SK-N-SH treated with all-trans-retinoic acid at 6 μM for 48 hours (cell line): ENCODE measurements around the gene TRIM37.

Experiments
- ATAC-seq: fragments of 200-7000 bp; cut with Tn5 transposase; 3 replicates; pipeline ENCODE4 v1.9.1; 2020; ENCODE audit warnings: mild to moderate bottlenecking, moderate library complexity
- BACH2 ChIP-seq: fragments of 250-450 bp; sonication (Bioruptor Pico); IDR thresholded peaks from 2 replicates; pipeline ENCODE4 v1.9.0; 2021; ENCODE audit warnings: mild to moderate bottlenecking, borderline replicate concordance
- CSDC2 ChIP-seq: fragments of 250-450 bp; sonication (Bioruptor Pico); IDR thresholded peaks from 2 replicates; pipeline ENCODE4 v1.5.0; 2020; ENCODE audit warnings: mild to moderate bottlenecking, moderate library complexity
- ESRRG ChIP-seq: fragments of 250-450 bp; sonication (Bioruptor Pico); IDR thresholded peaks from 2 replicates; pipeline ENCODE4 v1.6.1; 2021; ENCODE audit warnings: mild to moderate bottlenecking
- GLIS3 ChIP-seq: fragments of 250-450 bp; sonication (Bioruptor Pico); IDR thresholded peaks from 2 replicates; pipeline ENCODE4 v1.5.0; 2020; ENCODE audit warnings: mild to moderate bottlenecking, moderate library complexity
- ISL1 ChIP-seq: fragments of 250-450 bp; sonication (Bioruptor Pico); IDR thresholded peaks from 2 replicates; pipeline ENCODE4 v2.1.2; 2022; ENCODE audit warnings: mild to moderate bottlenecking, moderate library complexity
- OSR1 ChIP-seq: fragments of 250-450 bp; sonication (Bioruptor Pico); IDR thresholded peaks from 2 replicates; pipeline ENCODE4 v1.8.0; 2022; ENCODE audit warnings: moderate library complexity, mild to moderate bottlenecking, inconsistent platforms
- PPARA ChIP-seq: fragments of 250-450 bp; sonication (Bioruptor Pico); IDR thresholded peaks from 2 replicates; pipeline ENCODE4 v1.5.0; 2020; ENCODE audit warnings: mild to moderate bottlenecking, borderline replicate concordance
- RARB ChIP-seq: fragments of 250-450 bp; sonication (Bioruptor Pico); IDR thresholded peaks from 2 replicates; pipeline ENCODE4 v1.8.0; 2021; ENCODE audit warnings: mild to moderate bottlenecking, moderate library complexity
- SNAI2 ChIP-seq: fragments of 250-450 bp; sonication (Bioruptor Pico); IDR thresholded peaks from 2 replicates; pipeline ENCODE4 v1.5.0; 2020; ENCODE audit warnings: mild to moderate bottlenecking, moderate library complexity
- TCF4 ChIP-seq: fragments of 250-450 bp; sonication (Bioruptor Pico); IDR thresholded peaks from 2 replicates; pipeline ENCODE4 v1.8.0; 2021; ENCODE audit warnings: mild to moderate bottlenecking, moderate library complexity, borderline replicate concordance
- TOX ChIP-seq: fragments of 250-450 bp; sonication (Bioruptor Pico); IDR thresholded peaks from 2 replicates; pipeline ENCODE4 v1.8.0; 2021; ENCODE audit warnings: mild to moderate bottlenecking, moderate library complexity, borderline replicate concordance
- ZFP3 ChIP-seq: fragments of 250-450 bp; sonication (Bioruptor Pico); IDR thresholded peaks from 2 replicates; pipeline ENCODE4 v1.5.0; 2020; ENCODE audit warnings: mild to moderate bottlenecking, moderate library complexity
- ZFP30 ChIP-seq: fragments of 450-650 bp; formaldehyde crosslinking; IDR thresholded peaks from 2 replicates; pipeline ENCODE4 v1.5.0; 2022; ENCODE audit warnings: mild to moderate bottlenecking, moderate library complexity
- ZNF565 ChIP-seq: fragments of 450-650 bp; formaldehyde crosslinking; conservative IDR thresholded peaks from 2 replicates; pipeline ENCODE4 v1.5.0; 2020; ENCODE audit warnings: low read depth, mild to moderate bottlenecking, moderate library complexity
- ZNF70 ChIP-seq: fragments of 450-650 bp; formaldehyde crosslinking; IDR thresholded peaks from 2 replicates; pipeline ENCODE4 v1.5.0; 2020; ENCODE audit warnings: mild to moderate bottlenecking, moderate library complexity
- ZNF8 ChIP-seq: fragments of 450-650 bp; formaldehyde crosslinking; IDR thresholded peaks from 2 replicates; pipeline ENCODE4 v1.5.0; 2020; ENCODE audit warnings: mild to moderate bottlenecking, moderate library complexity
- TF ChIP-seq, protein P1 (sequence below): fragments of 250-450 bp; sonication (Bioruptor Pico); IDR thresholded peaks from 2 replicates; pipeline ENCODE4 v1.8.0; 2020; ENCODE audit warnings: mild to moderate bottlenecking, moderate library complexity, borderline replicate concordance
- TF ChIP-seq, protein P2 (sequence below): fragments of 250-450 bp; sonication (Bioruptor Pico); IDR thresholded peaks from 2 replicates; pipeline ENCODE4 v1.5.1; 2020; ENCODE audit warnings: low read depth, mild to moderate bottlenecking, moderate library complexity
- TF ChIP-seq, protein P3 (sequence below): fragments of 250-450 bp; sonication (Bioruptor Pico); IDR thresholded peaks from 2 replicates; pipeline ENCODE4 v1.5.1; 2021; ENCODE audit warnings: mild to moderate bottlenecking, moderate library complexity
- TF ChIP-seq, protein P4 (sequence below): fragments of 250-450 bp; sonication (Bioruptor Pico); IDR thresholded peaks from 2 replicates; pipeline ENCODE4 v1.5.0; 2020; ENCODE audit warnings: mild to moderate bottlenecking, moderate library complexity
- TF ChIP-seq, protein P5 (sequence below): fragments of 250-450 bp; sonication (Bioruptor Pico); IDR thresholded peaks from 2 replicates; pipeline ENCODE4 v1.8.0; 2021; ENCODE audit warnings: low read depth, mild to moderate bottlenecking, moderate library complexity, borderline replicate concordance

TRIM37 gene

DNA sequence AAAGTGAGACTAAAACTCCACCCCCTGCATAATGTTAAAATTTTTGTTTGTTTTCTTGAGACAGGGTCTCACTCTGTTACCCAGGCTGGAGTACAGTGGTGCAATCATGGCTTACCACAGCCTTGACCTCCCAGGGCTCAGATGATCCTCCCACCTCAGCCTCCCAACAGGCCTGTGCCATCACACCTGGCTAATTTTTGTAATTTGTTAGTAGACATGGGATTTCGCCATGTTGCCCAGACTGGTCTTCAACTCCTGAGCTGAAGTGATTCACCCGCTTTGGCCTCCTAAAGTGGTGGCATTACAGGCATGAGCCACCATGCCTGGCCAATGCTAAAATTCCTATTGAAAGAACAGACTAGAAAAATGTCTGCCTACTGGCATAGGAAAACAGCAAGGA lies 103.8 kb downstream of the TRIM37 start (continued):
- TF ChIP-seq, protein P1, sequence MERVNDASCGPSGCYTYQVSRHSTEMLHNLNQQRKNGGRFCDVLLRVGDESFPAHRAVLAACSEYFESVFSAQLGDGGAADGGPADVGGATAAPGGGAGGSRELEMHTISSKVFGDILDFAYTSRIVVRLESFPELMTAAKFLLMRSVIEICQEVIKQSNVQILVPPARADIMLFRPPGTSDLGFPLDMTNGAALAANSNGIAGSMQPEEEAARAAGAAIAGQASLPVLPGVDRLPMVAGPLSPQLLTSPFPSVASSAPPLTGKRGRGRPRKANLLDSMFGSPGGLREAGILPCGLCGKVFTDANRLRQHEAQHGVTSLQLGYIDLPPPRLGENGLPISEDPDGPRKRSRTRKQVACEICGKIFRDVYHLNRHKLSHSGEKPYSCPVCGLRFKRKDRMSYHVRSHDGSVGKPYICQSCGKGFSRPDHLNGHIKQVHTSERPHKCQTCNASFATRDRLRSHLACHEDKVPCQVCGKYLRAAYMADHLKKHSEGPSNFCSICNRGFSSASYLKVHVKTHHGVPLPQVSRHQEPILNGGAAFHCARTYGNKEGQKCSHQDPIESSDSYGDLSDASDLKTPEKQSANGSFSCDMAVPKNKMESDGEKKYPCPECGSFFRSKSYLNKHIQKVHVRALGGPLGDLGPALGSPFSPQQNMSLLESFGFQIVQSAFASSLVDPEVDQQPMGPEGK (CRISPR knock-in tag): no peak
- no peak for TF ChIP-seq PPARA (CRISPR knock-in tag)
- no peak for TF ChIP-seq TOX (CRISPR knock-in tag)

DNA sequence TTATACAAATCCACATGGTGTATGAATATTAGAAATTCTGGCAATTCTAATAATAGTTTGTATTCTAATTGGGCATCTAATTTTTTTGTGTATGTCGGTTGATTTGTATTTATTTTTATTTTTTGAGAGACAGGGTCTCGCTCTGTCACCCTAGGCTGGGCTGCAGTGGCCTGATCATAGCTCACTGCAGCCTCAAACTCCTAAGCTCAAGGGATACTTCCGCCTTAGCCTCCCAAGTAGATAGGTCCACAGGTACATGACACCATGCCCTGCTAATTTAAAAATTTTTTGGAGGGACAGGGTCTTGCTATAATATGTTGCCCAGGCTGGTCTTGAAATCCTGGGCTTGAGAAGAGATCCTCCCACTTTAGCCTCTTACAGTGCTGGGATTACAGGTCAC lies 104.6 kb downstream of the TRIM37 start:
- no peak for ATAC-seq
- TF ChIP-seq, protein P2, sequence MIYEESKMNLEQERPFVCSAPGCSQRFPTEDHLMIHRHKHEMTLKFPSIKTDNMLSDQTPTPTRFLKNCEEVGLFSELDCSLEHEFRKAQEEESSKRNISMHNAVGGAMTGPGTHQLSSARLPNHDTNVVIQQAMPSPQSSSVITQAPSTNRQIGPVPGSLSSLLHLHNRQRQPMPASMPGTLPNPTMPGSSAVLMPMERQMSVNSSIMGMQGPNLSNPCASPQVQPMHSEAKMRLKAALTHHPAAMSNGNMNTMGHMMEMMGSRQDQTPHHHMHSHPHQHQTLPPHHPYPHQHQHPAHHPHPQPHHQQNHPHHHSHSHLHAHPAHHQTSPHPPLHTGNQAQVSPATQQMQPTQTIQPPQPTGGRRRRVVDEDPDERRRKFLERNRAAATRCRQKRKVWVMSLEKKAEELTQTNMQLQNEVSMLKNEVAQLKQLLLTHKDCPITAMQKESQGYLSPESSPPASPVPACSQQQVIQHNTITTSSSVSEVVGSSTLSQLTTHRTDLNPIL (CRISPR knock-in tag): no peak
- TF ChIP-seq GLIS3 (CRISPR knock-in tag): no peak
- TF ChIP-seq TOX (CRISPR knock-in tag): no peak
- no peak for TF ChIP-seq ZNF565 (CRISPR knock-in tag)
- no peak for TF ChIP-seq ZFP3
- TF ChIP-seq ZFP30 (CRISPR knock-in tag): no peak
- no peak for TF ChIP-seq TCF4 (CRISPR knock-in tag)
- no peak for TF ChIP-seq SNAI2 (CRISPR knock-in tag)
- TF ChIP-seq ZNF8 (CRISPR knock-in tag): no peak
- TF ChIP-seq ZNF70 (CRISPR knock-in tag): no peak
- TF ChIP-seq, protein P3, sequence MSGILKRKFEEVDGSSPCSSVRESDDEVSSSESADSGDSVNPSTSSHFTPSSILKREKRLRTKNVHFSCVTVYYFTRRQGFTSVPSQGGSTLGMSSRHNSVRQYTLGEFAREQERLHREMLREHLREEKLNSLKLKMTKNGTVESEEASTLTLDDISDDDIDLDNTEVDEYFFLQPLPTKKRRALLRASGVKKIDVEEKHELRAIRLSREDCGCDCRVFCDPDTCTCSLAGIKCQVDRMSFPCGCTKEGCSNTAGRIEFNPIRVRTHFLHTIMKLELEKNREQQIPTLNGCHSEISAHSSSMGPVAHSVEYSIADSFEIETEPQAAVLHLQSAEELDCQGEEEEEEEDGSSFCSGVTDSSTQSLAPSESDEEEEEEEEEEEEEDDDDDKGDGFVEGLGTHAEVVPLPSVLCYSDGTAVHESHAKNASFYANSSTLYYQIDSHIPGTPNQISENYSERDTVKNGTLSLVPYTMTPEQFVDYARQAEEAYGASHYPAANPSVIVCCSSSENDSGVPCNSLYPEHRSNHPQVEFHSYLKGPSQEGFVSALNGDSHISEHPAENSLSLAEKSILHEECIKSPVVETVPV (CRISPR knock-in tag): no peak
- no peak for TF ChIP-seq CSDC2 (CRISPR knock-in tag)
- TF ChIP-seq, protein P4, sequence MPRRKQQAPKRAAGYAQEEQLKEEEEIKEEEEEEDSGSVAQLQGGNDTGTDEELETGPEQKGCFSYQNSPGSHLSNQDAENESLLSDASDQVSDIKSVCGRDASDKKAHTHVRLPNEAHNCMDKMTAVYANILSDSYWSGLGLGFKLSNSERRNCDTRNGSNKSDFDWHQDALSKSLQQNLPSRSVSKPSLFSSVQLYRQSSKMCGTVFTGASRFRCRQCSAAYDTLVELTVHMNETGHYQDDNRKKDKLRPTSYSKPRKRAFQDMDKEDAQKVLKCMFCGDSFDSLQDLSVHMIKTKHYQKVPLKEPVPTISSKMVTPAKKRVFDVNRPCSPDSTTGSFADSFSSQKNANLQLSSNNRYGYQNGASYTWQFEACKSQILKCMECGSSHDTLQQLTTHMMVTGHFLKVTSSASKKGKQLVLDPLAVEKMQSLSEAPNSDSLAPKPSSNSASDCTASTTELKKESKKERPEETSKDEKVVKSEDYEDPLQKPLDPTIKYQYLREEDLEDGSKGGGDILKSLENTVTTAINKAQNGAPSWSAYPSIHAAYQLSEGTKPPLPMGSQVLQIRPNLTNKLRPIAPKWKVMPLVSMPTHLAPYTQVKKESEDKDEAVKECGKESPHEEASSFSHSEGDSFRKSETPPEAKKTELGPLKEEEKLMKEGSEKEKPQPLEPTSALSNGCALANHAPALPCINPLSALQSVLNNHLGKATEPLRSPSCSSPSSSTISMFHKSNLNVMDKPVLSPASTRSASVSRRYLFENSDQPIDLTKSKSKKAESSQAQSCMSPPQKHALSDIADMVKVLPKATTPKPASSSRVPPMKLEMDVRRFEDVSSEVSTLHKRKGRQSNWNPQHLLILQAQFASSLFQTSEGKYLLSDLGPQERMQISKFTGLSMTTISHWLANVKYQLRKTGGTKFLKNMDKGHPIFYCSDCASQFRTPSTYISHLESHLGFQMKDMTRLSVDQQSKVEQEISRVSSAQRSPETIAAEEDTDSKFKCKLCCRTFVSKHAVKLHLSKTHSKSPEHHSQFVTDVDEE: no peak
- no peak for TF ChIP-seq RARB (CRISPR knock-in tag)
- TF ChIP-seq, protein P5, sequence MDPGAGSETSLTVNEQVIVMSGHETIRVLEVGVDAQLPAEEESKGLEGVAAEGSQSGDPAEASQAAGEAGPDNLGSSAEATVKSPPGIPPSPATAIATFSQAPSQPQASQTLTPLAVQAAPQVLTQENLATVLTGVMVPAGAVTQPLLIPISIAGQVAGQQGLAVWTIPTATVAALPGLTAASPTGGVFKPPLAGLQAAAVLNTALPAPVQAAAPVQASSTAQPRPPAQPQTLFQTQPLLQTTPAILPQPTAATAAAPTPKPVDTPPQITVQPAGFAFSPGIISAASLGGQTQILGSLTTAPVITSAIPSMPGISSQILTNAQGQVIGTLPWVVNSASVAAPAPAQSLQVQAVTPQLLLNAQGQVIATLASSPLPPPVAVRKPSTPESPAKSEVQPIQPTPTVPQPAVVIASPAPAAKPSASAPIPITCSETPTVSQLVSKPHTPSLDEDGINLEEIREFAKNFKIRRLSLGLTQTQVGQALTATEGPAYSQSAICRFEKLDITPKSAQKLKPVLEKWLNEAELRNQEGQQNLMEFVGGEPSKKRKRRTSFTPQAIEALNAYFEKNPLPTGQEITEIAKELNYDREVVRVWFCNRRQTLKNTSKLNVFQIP: no peak
- TF ChIP-seq OSR1 (CRISPR knock-in tag): no peak
- TF ChIP-seq ISL1 (CRISPR knock-in tag): no peak
- no peak for TF ChIP-seq ESRRG (CRISPR knock-in tag)
- TF ChIP-seq BACH2 (CRISPR knock-in tag): no peak
- no peak for TF ChIP-seq PPARA (CRISPR knock-in tag)

DNA sequence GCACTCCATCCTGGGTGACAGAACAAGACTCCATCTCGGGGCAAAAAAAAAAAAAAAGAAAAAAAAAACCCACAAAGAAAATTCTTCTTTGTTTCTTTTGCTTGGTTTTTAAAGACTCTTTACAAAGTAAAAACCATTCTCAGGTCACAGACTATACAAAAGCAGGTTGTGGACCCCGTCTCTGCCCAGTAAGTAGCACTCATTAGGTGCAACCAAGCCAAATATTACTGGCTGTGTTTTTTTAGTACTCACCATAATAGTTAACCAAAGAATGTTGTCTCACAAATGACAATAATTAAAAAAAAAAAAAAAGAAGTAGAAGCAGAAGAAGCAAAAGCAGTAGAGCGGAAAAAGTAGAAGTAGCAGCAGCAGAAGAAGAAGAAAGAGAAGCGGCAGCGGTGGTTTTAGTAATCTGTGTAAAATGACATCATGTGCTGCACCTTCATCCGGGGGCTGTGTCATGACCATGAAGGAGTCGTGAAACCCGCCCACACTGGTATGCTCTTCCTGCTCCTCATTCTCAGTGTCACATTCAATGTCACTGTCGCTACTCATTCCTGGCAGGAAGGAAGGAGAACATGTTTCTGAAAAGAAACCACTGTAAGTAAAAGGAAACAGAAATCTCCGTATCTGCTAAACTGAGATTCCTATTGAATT lies 105.4 kb downstream of the TRIM37 start:
- no peak for TF ChIP-seq ZFP30 (CRISPR knock-in tag)
- TF ChIP-seq, protein P2 (CRISPR knock-in tag): peak; percentile 34; the same call in 1 of the 2 replicates
- TF ChIP-seq ZFP3: no peak
- no peak for TF ChIP-seq GLIS3 (CRISPR knock-in tag)
- TF ChIP-seq ZNF8 (CRISPR knock-in tag): no peak
- ATAC-seq: peak; percentile 13; the same call in 2 of the 3 replicates
